GM19193 (cell line): ENCODE measurements around the gene NLRP9.

Experiments used
- POLR2A ChIP-seq: IDR thresholded peaks from 4 replicates; pipeline ENCODE4 v1.6.1; 2011; ENCODE audit not compliant: insufficient read depth, insufficient read length; ENCODE audit errors: extremely low read depth

Gene NLRP9

DNA sequence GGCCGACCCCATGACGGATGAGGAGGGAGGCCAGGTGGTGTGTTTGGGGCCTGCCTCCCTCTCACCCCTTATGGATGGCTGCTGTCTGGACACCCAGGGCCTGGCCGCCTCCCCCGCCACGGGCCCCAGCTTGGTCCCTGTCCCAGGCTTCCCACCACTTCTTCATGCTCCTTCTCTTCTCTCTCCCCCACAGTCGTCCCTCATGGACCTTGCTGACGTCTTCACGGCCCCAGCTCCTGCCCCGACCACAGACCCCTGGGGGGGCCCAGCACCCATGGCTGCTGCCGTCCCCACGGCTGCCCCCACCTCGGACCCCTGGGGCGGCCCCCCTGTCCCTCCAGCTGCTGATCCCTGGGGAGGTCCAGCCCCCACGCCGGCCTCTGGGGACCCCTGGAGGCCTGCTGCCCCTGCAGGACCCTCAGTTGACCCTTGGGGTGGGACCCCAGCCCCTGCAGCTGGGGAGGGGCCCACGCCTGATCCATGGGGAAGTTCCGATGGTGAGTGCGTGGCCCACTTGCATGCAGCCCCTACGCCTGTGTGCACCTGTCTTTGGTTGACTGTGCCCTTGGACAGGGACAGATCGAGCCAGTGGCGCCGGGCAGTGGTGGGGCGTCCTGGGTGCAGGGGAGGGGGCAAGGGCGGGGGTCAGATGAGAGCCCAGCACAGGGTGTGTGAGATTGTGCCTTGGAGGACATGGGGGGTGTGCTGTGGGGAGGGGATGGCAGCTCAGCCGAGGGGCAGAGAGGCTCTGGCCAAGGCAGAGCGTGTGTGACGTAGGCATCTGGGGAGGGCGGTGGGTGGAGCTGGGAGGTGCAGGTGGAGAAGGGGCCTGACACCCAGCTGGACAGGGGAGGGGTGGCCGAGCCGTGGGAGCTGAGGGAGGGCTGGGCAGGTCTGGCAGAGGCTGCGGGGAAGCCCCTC lies 46.4 kb downstream of the NLRP9 start:
- no peak for TF ChIP-seq POLR2A

GRCh38 chr19:55690769-55691545 lies 47.2 kb downstream of the NLRP9 start:
- TF ChIP-seq POLR2A, result no peak

DNA sequence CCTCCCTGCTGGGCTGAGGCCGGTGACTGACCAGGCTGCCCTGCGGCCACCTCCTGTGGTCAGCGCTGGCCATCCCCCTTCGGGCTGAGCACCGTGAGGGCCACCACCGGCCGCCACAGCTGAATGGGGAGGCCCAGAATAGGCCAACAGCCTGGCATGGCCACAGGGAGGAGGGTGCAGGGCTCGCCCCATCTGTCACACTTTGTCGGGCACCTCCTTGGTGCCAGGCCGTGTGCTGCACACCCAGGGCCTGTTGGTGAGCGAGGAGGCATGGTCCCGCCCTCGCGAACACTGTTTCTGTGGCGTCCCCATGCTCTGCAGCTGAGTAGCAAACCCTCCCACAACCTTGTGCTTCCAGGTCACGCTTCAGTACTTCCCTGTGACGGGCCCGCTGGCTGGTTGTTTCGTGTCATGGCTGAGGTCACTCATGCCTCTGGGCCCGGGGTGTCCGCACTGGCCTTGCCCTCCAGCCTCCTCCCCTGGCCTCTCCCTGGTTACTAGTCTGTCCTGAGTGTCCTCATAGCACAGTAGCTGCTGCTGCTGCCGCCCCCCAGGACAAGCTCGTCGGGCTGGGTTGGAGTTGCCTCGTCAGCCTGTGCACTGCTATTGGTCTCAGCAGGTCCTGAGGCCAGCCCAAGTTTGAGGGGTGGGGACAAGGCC lies 48.0 kb downstream of the NLRP9 start:
- no peak for TF ChIP-seq POLR2A

DNA sequence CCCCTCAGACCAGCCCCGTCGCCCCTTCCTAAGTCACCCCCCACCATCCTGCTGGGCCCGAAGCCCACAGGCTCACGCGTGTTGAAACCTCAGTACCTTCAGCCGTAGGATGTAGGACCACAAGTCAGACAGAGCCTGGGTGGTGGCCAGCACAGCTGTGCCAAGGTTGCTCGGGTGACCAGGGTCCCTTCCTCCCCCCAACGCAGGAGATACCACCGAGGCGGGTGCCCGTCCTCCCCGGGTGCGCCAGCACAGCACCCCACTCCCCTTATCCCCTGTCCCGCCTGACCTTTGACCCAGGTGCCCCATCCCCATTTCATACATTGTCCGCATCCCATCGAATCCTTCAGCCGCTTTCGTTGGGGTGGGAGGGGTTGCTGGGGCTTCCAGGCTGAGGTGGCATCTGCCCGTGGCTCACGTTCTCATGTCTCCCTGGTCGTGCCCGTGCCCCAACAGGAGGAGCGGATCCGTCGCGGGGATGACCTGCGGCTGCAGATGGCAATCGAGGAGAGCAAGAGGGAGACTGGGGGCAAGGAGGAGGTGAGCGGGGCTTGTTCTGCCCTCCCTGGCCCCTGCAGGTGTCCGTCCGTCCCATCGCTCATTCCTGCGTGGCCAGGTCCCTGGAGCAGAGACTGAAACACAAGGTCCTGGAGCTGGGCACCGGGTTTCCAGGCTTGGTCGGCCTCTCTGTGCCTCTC lies 48.6 kb downstream of the NLRP9 start:
- TF ChIP-seq POLR2A, result no peak

GRCh38 chr19:55688422-55689218 lies 49.6 kb downstream of the NLRP9 start:
- TF ChIP-seq POLR2A, result no peak

DNA sequence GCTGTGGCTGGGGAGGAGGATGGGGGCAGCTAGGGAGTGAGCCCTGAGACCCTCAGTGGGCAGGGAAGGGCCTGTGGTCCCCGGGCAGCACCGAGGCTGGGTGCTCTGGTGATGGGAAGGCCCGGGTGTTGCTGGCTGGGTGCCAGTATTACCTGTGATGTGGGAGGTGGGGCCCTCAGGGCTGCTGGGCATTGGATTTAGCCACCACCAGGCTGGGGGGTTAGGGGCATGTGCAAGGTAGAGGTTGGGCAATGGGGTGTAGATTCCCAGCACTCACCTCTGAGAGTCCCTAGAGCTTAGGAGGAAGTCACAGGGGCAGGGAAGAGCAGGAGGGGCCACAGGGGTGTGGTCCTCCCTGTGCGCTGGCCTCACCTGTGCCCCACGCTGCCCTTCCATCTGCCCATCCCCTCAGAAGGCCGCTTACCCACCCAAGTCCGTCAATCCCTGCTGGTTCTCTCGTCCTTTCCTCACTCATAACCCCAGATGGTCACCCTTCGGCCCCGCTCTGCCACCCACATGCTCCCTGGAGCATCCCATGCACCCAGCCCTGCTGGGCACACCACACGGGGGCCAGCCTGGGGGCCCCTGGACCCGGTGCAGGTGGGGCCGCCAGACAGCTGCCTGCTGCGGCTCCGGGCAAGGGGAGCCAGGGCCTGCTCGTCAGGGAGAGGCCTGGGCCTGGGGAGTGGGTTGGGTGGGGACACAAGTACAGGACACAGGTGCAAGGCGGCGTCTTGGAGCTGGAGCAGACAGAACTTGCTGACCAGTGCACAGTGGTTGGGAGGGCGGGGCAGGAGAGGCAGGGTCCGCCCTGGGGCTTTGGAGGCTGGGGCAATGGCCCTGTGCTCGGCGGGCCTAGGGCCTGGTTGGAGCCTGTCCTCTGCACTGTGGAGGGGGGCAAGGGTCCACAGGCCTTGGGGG lies 50.7 kb downstream of the NLRP9 start:
- TF ChIP-seq POLR2A, result no peak

DNA sequence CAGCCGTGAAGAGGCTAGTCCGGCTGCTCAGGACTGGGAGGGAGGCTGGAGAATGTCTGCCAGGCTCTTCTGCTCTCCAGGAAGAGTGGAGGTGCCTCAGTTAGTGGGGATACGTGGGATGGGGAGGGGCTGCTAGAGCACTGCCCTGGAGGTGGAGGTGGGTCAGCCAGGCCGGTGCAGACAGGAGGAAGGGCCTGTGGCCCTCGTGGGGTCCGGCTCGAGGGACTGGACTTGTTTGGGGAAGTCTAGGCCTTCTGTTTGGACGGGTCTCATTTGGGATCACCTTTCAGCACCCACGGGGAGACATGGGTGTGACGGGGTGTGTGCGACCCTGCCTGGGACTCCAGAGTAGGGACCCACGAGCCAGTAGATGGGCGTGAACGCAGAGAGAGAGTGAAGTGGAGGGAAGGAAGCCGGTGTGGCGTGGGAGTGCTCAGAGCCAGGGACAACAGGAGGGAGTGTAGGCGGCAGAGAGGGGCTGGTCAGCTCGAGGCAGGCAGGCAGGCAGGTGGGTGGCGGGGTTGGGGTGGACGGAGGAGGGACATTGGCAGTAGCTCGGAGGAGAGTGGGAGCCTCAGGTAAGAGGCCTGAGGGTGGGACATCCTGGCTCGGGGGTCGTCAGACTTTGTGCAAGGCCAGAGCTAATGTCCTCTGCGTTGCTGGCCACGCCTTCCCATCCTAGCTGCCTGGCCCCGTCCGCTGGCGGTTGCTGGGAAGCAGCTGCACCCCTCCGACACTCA lies 51.7 kb downstream of the NLRP9 start:
- no peak for TF ChIP-seq POLR2A

GRCh38 chr19:55685776-55686175 lies 52.4 kb downstream of the NLRP9 start:
- TF ChIP-seq POLR2A, result no peak

DNA sequence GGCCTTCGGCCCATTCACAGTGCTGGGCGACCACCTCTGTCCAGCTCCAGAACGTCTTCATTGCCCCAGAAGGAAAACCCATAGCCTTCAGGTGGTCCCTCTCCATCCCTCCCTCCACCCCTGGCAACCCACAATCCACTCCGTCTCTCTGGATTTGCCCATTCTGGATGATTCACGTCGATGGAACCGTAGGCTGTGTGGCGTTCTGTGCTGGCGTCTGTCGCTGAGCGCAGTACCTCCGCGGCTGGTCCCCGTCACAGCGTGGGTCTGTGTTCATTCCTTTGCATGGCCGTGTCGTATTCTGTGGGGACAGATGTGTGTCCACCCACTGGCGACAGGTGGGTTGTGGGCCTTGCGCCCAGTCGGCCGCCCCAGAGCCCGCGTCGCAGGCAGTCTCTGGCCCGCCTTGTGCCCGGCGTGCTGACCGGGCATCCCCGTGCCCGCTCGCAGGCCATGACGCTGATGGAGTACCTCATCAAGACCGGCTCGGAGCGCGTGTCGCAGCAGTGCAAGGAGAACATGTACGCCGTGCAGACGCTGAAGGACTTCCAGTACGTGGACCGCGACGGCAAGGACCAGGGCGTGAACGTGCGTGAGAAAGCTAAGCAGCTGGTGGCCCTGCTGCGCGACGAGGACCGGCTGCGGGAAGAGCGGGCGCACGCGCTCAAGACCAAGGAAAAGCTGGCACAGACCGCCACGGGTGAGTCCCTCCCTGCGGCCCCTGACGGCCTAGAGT lies 53.1 kb downstream of the NLRP9 start:
- no peak for TF ChIP-seq POLR2A

DNA sequence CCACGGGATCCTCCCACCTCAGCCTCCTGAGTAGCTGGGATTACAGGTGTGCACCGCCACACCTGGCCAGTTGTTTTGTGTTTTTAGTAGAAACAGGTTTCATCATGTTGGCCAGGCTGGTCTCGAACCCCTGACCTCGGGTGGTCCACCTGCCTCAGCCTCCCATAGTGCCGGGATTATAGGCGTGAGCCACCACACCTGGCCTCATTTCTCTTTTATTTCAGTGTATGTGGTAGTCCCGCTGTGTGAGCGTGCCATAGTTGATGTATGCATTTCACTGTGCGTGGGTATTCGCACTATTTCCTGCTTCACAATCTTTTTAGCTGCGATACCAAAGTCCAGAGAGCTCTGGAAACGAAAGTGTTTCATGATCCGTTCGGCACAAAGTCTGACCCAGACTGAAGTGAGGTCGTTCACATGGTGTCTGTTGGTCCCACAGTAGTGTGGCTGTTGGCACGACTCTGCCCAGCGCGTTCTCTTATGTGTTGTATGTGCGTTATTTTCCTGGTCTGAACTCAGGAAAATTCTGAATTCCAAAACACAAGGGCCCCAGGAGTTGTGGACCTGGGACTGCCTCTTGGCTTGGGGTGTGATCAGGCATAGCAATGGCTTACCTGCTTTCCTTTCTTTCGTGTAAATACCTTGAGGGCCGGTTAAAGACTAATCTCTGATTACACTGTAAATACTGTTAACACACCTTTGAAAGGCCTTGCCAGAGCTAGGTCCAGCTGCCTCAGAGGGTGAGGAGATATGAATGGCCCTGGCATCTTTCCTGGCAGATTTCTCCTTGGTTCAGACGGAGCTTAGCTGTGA lies 54.5 kb downstream of the NLRP9 start:
- TF ChIP-seq POLR2A, result no peak

GRCh38 chr19:55681131-55682092 lies 56.8 kb downstream of the NLRP9 start:
- no peak for TF ChIP-seq POLR2A
